ENCODE data around the gene TSPAN18.

Gene TSPAN18

GRCh38 chr11:44942029-44942955 lies 215.5 kb downstream of the TSPAN18 start:
- no peak for DNase-seq (ENCODE audit: low read depth)

GRCh38 chr11:44943118-44943517 lies 216.4 kb downstream of the TSPAN18 start:
- no peak for DNase-seq (ENCODE audit: low read depth)

GRCh38 chr11:44943696-44944095 lies 216.9 kb downstream of the TSPAN18 start:
- DNase-seq (ENCODE audit: low read depth): no peak

- no peak for DNase-seq (ENCODE audit: low read depth)
Observed at GRCh38 chr11:44944181-44944852, 217.6 kb downstream of the TSPAN18 start.

- DNase-seq (ENCODE audit: low read depth): no peak
Observed at GRCh38 chr11:44944853-44945235, 218.1 kb downstream of the TSPAN18 start.

- DNase-seq (ENCODE audit: low read depth): no peak
Observed at GRCh38 chr11:44945666-44946065, 218.9 kb downstream of the TSPAN18 start.

GRCh38 chr11:44946263-44946662 lies 219.5 kb downstream of the TSPAN18 start:
- DNase-seq (ENCODE audit: low read depth): no peak

- no peak for DNase-seq (ENCODE audit: low read depth)
Observed at GRCh38 chr11:44947114-44947513, 220.4 kb downstream of the TSPAN18 start.

GRCh38 chr11:44948155-44948554 lies 221.4 kb downstream of the TSPAN18 start:
- no peak for DNase-seq (ENCODE audit: low read depth)

GRCh38 chr11:44949160-44950030 lies 222.6 kb downstream of the TSPAN18 start:
- DNase-seq (ENCODE audit: low read depth): no peak

- DNase-seq (ENCODE audit: low read depth): no peak
Observed at GRCh38 chr11:44950031-44950624, 223.4 kb downstream of the TSPAN18 start.

GRCh38 chr11:44950625-44951476 lies 224.1 kb downstream of the TSPAN18 start, which contains the start of gene TP53I11:
TP53I11 (minus strand) TSS chr11:44950883; CDS start chr11:44938335, 12,548 bp downstream.
- DNase-seq (ENCODE audit: low read depth): no peak

- no peak for DNase-seq (ENCODE audit: low read depth)
Observed at GRCh38 chr11:44952082-44952481, 225.3 kb downstream of the TSPAN18 start.

- DNase-seq (ENCODE audit: low read depth): no peak
Observed at GRCh38 chr11:44952500-44953260, 225.9 kb downstream of the TSPAN18 start.

- no peak for DNase-seq (ENCODE audit: low read depth)
Observed at GRCh38 chr11:44954051-44954906, 227.5 kb downstream of the TSPAN18 start.

GRCh38 chr11:44955015-44955738 lies 228.4 kb downstream of the TSPAN18 start:
- DNase-seq (ENCODE audit: low read depth): peak; percentile 61

- no peak for DNase-seq (ENCODE audit: low read depth)
Observed at GRCh38 chr11:44957040-44957515, 230.3 kb downstream of the TSPAN18 start.
